Chondrocyte (in vitro differentiated cells): Measurements from ENCODE around the gene GPT2. TPM values are rescaled to one million over a fixed set of nuclear protein-coding genes. Genes with fewer than 3 reads are reported as not detected.

ENCODE experiments used
- DNase-seq: peaks from one replicate; pipeline ENCODE4 v3.0.0; 2021; ENCODE audit warnings: mixed read lengths, low spot score
- H3K27ac Mint-ChIP-seq: one replicate; pipeline ENCODE4 v1.8.0; 2021; ENCODE audit warnings: mild to moderate bottlenecking, moderate library complexity, mixed read lengths; ENCODE audit not compliant: unreplicated experiment
- H3K27me3 Mint-ChIP-seq: 2 replicates; pipeline ENCODE4 v1.8.0; 2021; ENCODE audit warnings: low read depth, mixed read lengths
- H3K36me3 Mint-ChIP-seq: 2 replicates; pipeline ENCODE4 v1.8.0; 2021; ENCODE audit warnings: low read depth, mixed read lengths
- H3K4me1 Mint-ChIP-seq: 2 replicates; pipeline ENCODE4 v1.8.0; 2021; ENCODE audit warnings: low read depth, mild to moderate bottlenecking, mixed read lengths
- H3K4me3 Mint-ChIP-seq: one replicate; pipeline ENCODE4 v1.8.0; 2021; ENCODE audit warnings: mild to moderate bottlenecking, moderate library complexity, mixed read lengths; ENCODE audit not compliant: unreplicated experiment
- H3K9me3 Mint-ChIP-seq: 2 replicates; pipeline ENCODE4 v1.8.0; 2021; ENCODE audit warnings: low read depth, mixed read lengths
- total RNA-seq: library from RNA; stranded (reverse); gene quantifications from 3 replicates; pipeline ENCODE4 v1.2.1, GENCODE V29; 2021
- TF ChIP-seq, protein P1 (sequence below): fragments of 200-600 bp; sonication (generic); IDR thresholded peaks from 2 replicates; pipeline ENCODE4 v1.5.0; 2021; ENCODE audit warnings: antibody characterized with exemption, mild to moderate bottlenecking, moderate library complexity

Gene GPT2
- total RNA-seq, 1 donor from 2014 or later, result 59.6 TPM

- Mint-ChIP-seq H3K36me3 (peaks cover 42% of the 10 kb centered on the region), H3K9me3 (no peaks in the 10 kb centered on the region), H3K4me1 (peaks cover 10% of the 10 kb centered on the region), H3K4me3 (no peak overlapping the region), H3K27ac (peak overlapping the region; percentile 29), H3K27me3 (no peaks in the 10 kb centered on the region)
- TF ChIP-seq, protein P1, sequence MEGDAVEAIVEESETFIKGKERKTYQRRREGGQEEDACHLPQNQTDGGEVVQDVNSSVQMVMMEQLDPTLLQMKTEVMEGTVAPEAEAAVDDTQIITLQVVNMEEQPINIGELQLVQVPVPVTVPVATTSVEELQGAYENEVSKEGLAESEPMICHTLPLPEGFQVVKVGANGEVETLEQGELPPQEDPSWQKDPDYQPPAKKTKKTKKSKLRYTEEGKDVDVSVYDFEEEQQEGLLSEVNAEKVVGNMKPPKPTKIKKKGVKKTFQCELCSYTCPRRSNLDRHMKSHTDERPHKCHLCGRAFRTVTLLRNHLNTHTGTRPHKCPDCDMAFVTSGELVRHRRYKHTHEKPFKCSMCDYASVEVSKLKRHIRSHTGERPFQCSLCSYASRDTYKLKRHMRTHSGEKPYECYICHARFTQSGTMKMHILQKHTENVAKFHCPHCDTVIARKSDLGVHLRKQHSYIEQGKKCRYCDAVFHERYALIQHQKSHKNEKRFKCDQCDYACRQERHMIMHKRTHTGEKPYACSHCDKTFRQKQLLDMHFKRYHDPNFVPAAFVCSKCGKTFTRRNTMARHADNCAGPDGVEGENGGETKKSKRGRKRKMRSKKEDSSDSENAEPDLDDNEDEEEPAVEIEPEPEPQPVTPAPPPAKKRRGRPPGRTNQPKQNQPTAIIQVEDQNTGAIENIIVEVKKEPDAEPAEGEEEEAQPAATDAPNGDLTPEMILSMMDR, result no peak
- DNase-seq, result no peak
These were observed 77.5 kb downstream of the GPT2 start for GRCh38 chr16:46961373-46962353.

- no peak overlapping the region for H3K4me3 Mint-ChIP-seq
- DNase-seq, result no peak
- no peaks in the 10 kb centered on the region for H3K27me3 Mint-ChIP-seq
- no peaks in the 10 kb centered on the region for H3K9me3 Mint-ChIP-seq
- H3K36me3 Mint-ChIP-seq, result peaks cover 44% of the 10 kb centered on the region
- H3K4me1 Mint-ChIP-seq, result peaks cover 10% of the 10 kb centered on the region
- TF ChIP-seq, protein P1, result no peak
- no peak overlapping the region for H3K27ac Mint-ChIP-seq
These were observed 78.5 kb downstream of the GPT2 start for GRCh38 chr16:46962629-46963028.

- Mint-ChIP-seq H3K27me3 (no peaks in the 10 kb centered on the region), H3K9me3 (no peaks in the 10 kb centered on the region), H3K36me3 (peaks cover 31% of the 10 kb centered on the region), H3K27ac (no peak overlapping the region), H3K4me3 (no peak overlapping the region), H3K4me1 (peaks cover 19% of the 10 kb centered on the region)
- TF ChIP-seq, protein P1, result no peak
- no peak for DNase-seq
These were observed 83.9 kb downstream of the GPT2 start for GRCh38 chr16:46968063-46968435.

- H3K36me3 Mint-ChIP-seq, result peaks cover 19% of the 10 kb centered on the region
- H3K9me3 Mint-ChIP-seq, result no peaks in the 10 kb centered on the region
- TF ChIP-seq, protein P1, result no peak
- no peak for DNase-seq
- no peak overlapping the region for H3K4me3 Mint-ChIP-seq
- H3K27ac Mint-ChIP-seq, result no peak overlapping the region
- H3K27me3 Mint-ChIP-seq, result no peaks in the 10 kb centered on the region
- peaks cover 32% of the 10 kb centered on the region for H3K4me1 Mint-ChIP-seq
These were observed 85.9 kb downstream of the GPT2 start for GRCh38 chr16:46970089-46970488.

DNA sequence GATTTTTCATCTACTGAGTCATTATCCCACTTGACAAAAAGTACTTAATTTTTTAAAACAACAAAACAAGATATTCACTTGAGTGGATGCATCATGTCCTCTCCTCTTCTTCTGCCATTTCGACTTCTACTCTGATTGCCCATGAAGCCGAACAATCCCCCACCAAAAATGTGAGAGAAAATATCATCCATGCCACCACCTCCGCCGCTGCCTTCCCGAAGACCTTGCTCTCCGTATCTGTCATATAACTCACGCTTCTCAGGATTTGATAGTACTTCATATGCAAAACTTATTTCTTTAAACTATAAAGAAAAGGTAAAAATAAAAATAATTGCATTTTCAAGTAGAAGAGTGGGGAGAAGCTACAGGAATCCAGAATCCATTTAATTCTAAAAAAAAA, 87.1 kb downstream of the GPT2 start:
- Mint-ChIP-seq H3K27ac (peak overlapping the region; percentile 50), H3K36me3 (peaks cover 19% of the 10 kb centered on the region), H3K27me3 (no peaks in the 10 kb centered on the region), H3K4me3 (no peak overlapping the region), H3K4me1 (peaks cover 32% of the 10 kb centered on the region), H3K9me3 (no peaks in the 10 kb centered on the region)
- no peak for DNase-seq
- TF ChIP-seq, protein P1, result no peak
